Measurements from ENCODE around the gene CDYL. TPM values are rescaled to one million over a fixed set of nuclear protein-coding genes. Genes with fewer than 3 reads are reported as not detected.
"Not testable (repeated sequence)": the region's sequence is repeated elsewhere in the genome, so short reads cannot be mapped to it uniquely, and the experiment has no call there.

Gene CDYL
- total RNA-seq, 4 donors from 2014 or later, result 41.9 to 52.3 (median 45.7) TPM

GRCh38 chr6:4999586-4999985, 223.4 kb downstream of the CDYL start:
- no peaks in the 10 kb centered on the region for H3K27me3 ChIP-seq
- 60% methylated on average over 2 of the region's 2 CpGs for whole genome bisulfite sequencing
- no peak for DNase-seq (ENCODE audit: extremely low spot score)
- no peak overlapping the region for H3K4me3 ChIP-seq
- no peaks in the 10 kb centered on the region for H3K9me3 ChIP-seq
- peaks cover 11 to 64% (median 41%) of the 10 kb centered on the region in 4 donors for H3K36me3 ChIP-seq
- no peak overlapping the region for H3K27ac ChIP-seq (replicated peaks in 1 of 4)
- peaks cover 4 to 5% (median 5%) of the 10 kb centered on the region in 4 donors for H3K4me1 ChIP-seq
- intact Hi-C loops (cut with DNase I), result no loop called here
- TF ChIP-seq POLR2A (IDR thresholded peaks at IDR 0.05; ENCODE audit: low read depth) (no peak), CTCF (IDR thresholded peaks at IDR 0.05) (no peak), POLR2AphosphoS5 (IDR thresholded peaks at IDR 0.05) (no peak), EP300 (IDR thresholded peaks at IDR 0.05) (no peak)

- intact Hi-C loops (cut with DNase I), result loop anchor here (10.0 kb wide), 2 partner anchors 229 to 261 kb away; partner anchors contain the start of genes CDYL, FARS2 and LYRM4
- Histone ChIP-seq H3K27ac (replicated peaks in 1 of 4) (peak within 1 kb of the TSS; percentile 88 to 93 (median 92)), H3K36me3 (peaks cover 8 to 27% (median 16%) of the 10 kb centered on the region in 4 donors), H3K27me3 (no peaks in the 10 kb centered on the region), H3K4me3 (peak within 1 kb of the TSS; percentile 66 to 77 (median 70)), H3K9me3 (no peaks in the 10 kb centered on the region), H3K4me1 (peaks cover 7 to 10% (median 8%) of the 10 kb centered on the region in 4 donors)
- DNase-seq (ENCODE audit: extremely low spot score), result peak; percentile 99
- 1% methylated on average over 13 of the region's 64 CpGs for WGBS
- TF ChIP-seq POLR2AphosphoS5 (IDR thresholded peaks at IDR 0.05) (peak; percentile 48 to 72), CTCF (IDR thresholded peaks at IDR 0.05) (peak; percentile 69 to 97 (median 81)), EP300 (IDR thresholded peaks at IDR 0.05) (no peak), POLR2A (IDR thresholded peaks at IDR 0.05; ENCODE audit: low read depth) (no peak)
Measured at GRCh38 chr6:5003604-5004372, 227.6 kb downstream of the CDYL start, which contains the start of gene RPP40. TSS of gene RPP40 (minus strand) at chr6:5004037. CDS start at chr6:5004002, 35 bp downstream.

GRCh38 chr6:5004373-5005037, 228.3 kb downstream of the CDYL start:
- TF ChIP-seq POLR2A (IDR thresholded peaks at IDR 0.05; ENCODE audit: low read depth) (no peak), POLR2AphosphoS5 (IDR thresholded peaks at IDR 0.05) (no peak), CTCF (IDR thresholded peaks at IDR 0.05) (no peak), EP300 (IDR thresholded peaks at IDR 0.05) (no peak)
- Histone ChIP-seq H3K27me3 (no peaks in the 10 kb centered on the region), H3K27ac (replicated peaks in 1 of 4) (peak overlapping the region; percentile 88 to 93 (median 92)), H3K4me1 (peaks cover 7 to 10% (median 8%) of the 10 kb centered on the region in 4 donors), H3K4me3 (peak overlapping the region; percentile 66 to 77 (median 70)), H3K36me3 (peaks cover 8 to 24% (median 15%) of the 10 kb centered on the region in 4 donors), H3K9me3 (no peaks in the 10 kb centered on the region)
- DNase-seq (ENCODE audit: extremely low spot score), result peak; percentile 21
- 49% methylated on average over 12 of the region's 12 CpGs for WGBS
- intact Hi-C loops (cut with DNase I), result loop anchor here (10.0 kb wide), 2 partner anchors 230 to 260 kb away; partner anchors contain the start of genes CDYL, FARS2 and LYRM4

- not testable (repeated sequence) for H3K9me3 ChIP-seq, H3K4me3 ChIP-seq, H3K27me3 ChIP-seq
- DNase-seq (ENCODE audit: extremely low spot score), result peak; percentile 10
- WGBS, result 91% methylated on average over 5 of the region's 5 CpGs
- Histone ChIP-seq H3K36me3 (peaks cover 8 to 19% (median 14%) of the 10 kb centered on the region in 4 donors), H3K27ac (replicated peaks in 1 of 4) (peak overlapping the region in 3 of 4 donors; percentile 88 to 92 (median 92)), H3K4me1 (peaks cover 7 to 10% (median 8%) of the 10 kb centered on the region in 4 donors)
- intact Hi-C loops (cut with DNase I), result loop anchor here (10.0 kb wide), 2 partner anchors 230 to 260 kb away; partner anchors contain the start of genes CDYL, FARS2 and LYRM4
Measured at GRCh38 chr6:5005038-5005433, 228.8 kb downstream of the CDYL start.

Other genes with a start within 250 kb of the CDYL start
- gene RPP40, start 227.6 kb downstream of the CDYL start, total RNA-seq, result 1 to 10 TPM; 2.5 to 7.9 (median 3.8) TPM